ENCODE measurements around the gene KIAA0586. TPM values are rescaled to one million over a fixed set of nuclear protein-coding genes. Genes with fewer than 3 reads are reported as not detected.
"Not testable (repeated sequence)": the region's sequence is repeated elsewhere in the genome, so short reads cannot be mapped to it uniquely, and the experiment has no call there.

The KIAA0586 gene
- polyA plus RNA-seq, 1 of the 3 experiments (the other 2 are of a cell fraction) = 7.5 TPM

- H2AFZ ChIP-seq (ENCODE audit: low read depth) = no peak overlapping the region
- H3K36me3 ChIP-seq (replicated peaks in 1 of 2; ENCODE audit: control insufficient read depth in 1 of 2, insufficient read depth in 2 of 2, low read length in 1 of 2) = peaks cover 28 to 76% of the 10 kb centered on the region in 2 experiments
- no peaks in the 10 kb centered on the region for H3K9me3 ChIP-seq
- peaks cover 50% of the 10 kb centered on the region for H3K79me2 ChIP-seq (ENCODE audit: insufficient read depth)
- no peaks in the 10 kb centered on the region for H4K20me1 ChIP-seq (ENCODE audit: insufficient read depth)
- ChIA-PET POLR2A (no interaction called here), CTCF (no interaction called here)
- H3K9ac ChIP-seq = no peak overlapping the region
- no peak for TF ChIP-seq TEAD4 (IDR thresholded peaks at IDR 0.05; ENCODE audit: borderline replicate concordance, insufficient read depth)
- no peak for TF ChIP-seq CTCF (IDR thresholded peaks at IDR 0.05)
- no peak for TF ChIP-seq FOXM1 (IDR thresholded peaks at IDR 0.05; ENCODE audit: low read depth)
- no peak for TF ChIP-seq USF2 (IDR thresholded peaks at IDR 0.05; ENCODE audit: borderline replicate concordance, low read depth, low read length)
- TF ChIP-seq MEF2A (IDR thresholded peaks at IDR 0.05; ENCODE audit: borderline replicate concordance, low read depth) = no peak
- no peak for TF ChIP-seq RFX5 (IDR thresholded peaks at IDR 0.05; ENCODE audit: low read length)
- TF ChIP-seq FOSL2 (IDR thresholded peaks at IDR 0.05; ENCODE audit: borderline replicate concordance, low read depth) = no peak
- TF ChIP-seq ZBTB33 (IDR thresholded peaks at IDR 0.05; ENCODE audit: borderline replicate concordance, low read depth) = no peak
- no peak for TF ChIP-seq IRF3 (IDR thresholded peaks at IDR 0.05; ENCODE audit: low read depth, low read length)
- TF ChIP-seq PBX3 (IDR thresholded peaks at IDR 0.05) = no peak
- no peak for TF ChIP-seq ELF1 (IDR thresholded peaks at IDR 0.05)
- TF ChIP-seq YY1 (IDR thresholded peaks at IDR 0.05; ENCODE audit: low read depth) = no peak
- H3K4me3 ChIP-seq (ENCODE audit: low read depth in 2 of 2, low read length in 1 of 2) = no peak overlapping the region
- no peaks in the 10 kb centered on the region; a peak in 1 of 4 replicates for H3K4me1 ChIP-seq (ENCODE audit: control insufficient read depth in 1 of 2, insufficient read depth in 2 of 2, low read depth in 1 of 2, low read length in 1 of 2)
- no peaks in the 10 kb centered on the region for H3F3A ChIP-seq (replicated peaks; ENCODE audit: insufficient read depth)
- H3K9me2 ChIP-seq = no peaks in the 10 kb centered on the region
- WGBS (ENCODE audit: low lambda C conversion rate) = 97% methylated on average over 10 of the region's 10 CpGs
- DNase-seq = no peak
- H3K4me2 ChIP-seq = no peak overlapping the region
- no peaks in the 10 kb centered on the region for H3K27me3 ChIP-seq (ENCODE audit: insufficient read depth)
- H3K27ac ChIP-seq (ENCODE audit: low read depth in 2 of 2, low read length in 1 of 2) = no peak overlapping the region
Observed at GRCh38 chr14:58415636-58416547, 11.6 kb upstream of the KIAA0586 start.

GRCh38 chr14:58416934-58417333 is 10.6 kb upstream of the KIAA0586 start:
- H3K9ac ChIP-seq; H3K4me1 ChIP-seq (ENCODE audit: control insufficient read depth in 1 of 2, insufficient read depth in 2 of 2, low read depth in 1 of 2, low read length in 1 of 2); H3K27me3 ChIP-seq (ENCODE audit: insufficient read depth); DNase-seq; H3K27ac ChIP-seq (ENCODE audit: low read depth in 2 of 2, low read length in 1 of 2); H3K4me3 ChIP-seq (ENCODE audit: low read depth in 2 of 2, low read length in 1 of 2); H2AFZ ChIP-seq (ENCODE audit: low read depth); POLR2A ChIA-PET; H3K9me2 ChIP-seq; H3K4me2 ChIP-seq; H3F3A ChIP-seq (replicated peaks; ENCODE audit: insufficient read depth); H3K9me3 ChIP-seq; H4K20me1 ChIP-seq (ENCODE audit: insufficient read depth): not testable (repeated sequence)
- Histone ChIP-seq H3K79me2 (ENCODE audit: insufficient read depth) (peaks cover 50% of the 10 kb centered on the region), H3K36me3 (replicated peaks in 1 of 2; ENCODE audit: control insufficient read depth in 1 of 2, insufficient read depth in 2 of 2, low read length in 1 of 2) (peaks cover 36 to 74% of the 10 kb centered on the region in 2 experiments)
- WGBS (ENCODE audit: low lambda C conversion rate) = 100% methylated on average over 1 of the region's 1 CpG
- CTCF ChIA-PET = interaction anchor here (1.0 kb wide), 1 partner anchor 21 kb away, joined by 5 read pairs; the partner anchor contains the start of gene TOMM20L
